Bronchial epithelial cell (primary cell): ENCODE data around the gene TMEM41B. TPM values are rescaled to one million over a fixed set of nuclear protein-coding genes. Genes with fewer than 3 reads are reported as not detected.

Experiments used
- DNase-seq: peaks from one replicate; pipeline ENCODE4 v3.0.0-alpha.2; 2010; ENCODE audit warnings: low read depth
- FAIRE-seq: peaks from 2 replicates; lab custom pipeline; 2011; peaks lifted over from hg19 to GRCh38; lab: Jason Lieb, UNC
- H3K27me3 ChIP-seq: 2 replicates; pipeline ENCODE4 v1.5.1; 2011; ENCODE audit warnings: low read length; ENCODE audit not compliant: control insufficient read depth, insufficient read depth
- H3K36me3 ChIP-seq: 2 replicates; pipeline ENCODE4 v1.5.1; 2011; ENCODE audit warnings: low read length; ENCODE audit not compliant: control insufficient read depth, insufficient read depth
- H3K4me3 ChIP-seq: 2 replicates; pipeline ENCODE4 v1.5.1; 2011; ENCODE audit warnings: mild to moderate bottlenecking, low read depth, low read length, control low read depth
- total RNA-seq: library from RNA; depleted of rRNA; stranded (reverse); fragments of >200 nt; gene quantifications from 2 replicates; pipeline ENCODE4 v1.2.1, GENCODE V29; 2014
- TF ChIP-seq, protein P1 (sequence below): IDR thresholded peaks from 2 replicates; pipeline ENCODE4 v1.5.1; 2011; ENCODE audit warnings: mild to moderate bottlenecking, moderate library complexity, low read length, control low read depth, inconsistent platforms; ENCODE audit not compliant: insufficient read depth, severe bottlenecking

TMEM41B gene
- total RNA-seq, 1 donor from 2014 or later, result 49.2 TPM

DNA sequence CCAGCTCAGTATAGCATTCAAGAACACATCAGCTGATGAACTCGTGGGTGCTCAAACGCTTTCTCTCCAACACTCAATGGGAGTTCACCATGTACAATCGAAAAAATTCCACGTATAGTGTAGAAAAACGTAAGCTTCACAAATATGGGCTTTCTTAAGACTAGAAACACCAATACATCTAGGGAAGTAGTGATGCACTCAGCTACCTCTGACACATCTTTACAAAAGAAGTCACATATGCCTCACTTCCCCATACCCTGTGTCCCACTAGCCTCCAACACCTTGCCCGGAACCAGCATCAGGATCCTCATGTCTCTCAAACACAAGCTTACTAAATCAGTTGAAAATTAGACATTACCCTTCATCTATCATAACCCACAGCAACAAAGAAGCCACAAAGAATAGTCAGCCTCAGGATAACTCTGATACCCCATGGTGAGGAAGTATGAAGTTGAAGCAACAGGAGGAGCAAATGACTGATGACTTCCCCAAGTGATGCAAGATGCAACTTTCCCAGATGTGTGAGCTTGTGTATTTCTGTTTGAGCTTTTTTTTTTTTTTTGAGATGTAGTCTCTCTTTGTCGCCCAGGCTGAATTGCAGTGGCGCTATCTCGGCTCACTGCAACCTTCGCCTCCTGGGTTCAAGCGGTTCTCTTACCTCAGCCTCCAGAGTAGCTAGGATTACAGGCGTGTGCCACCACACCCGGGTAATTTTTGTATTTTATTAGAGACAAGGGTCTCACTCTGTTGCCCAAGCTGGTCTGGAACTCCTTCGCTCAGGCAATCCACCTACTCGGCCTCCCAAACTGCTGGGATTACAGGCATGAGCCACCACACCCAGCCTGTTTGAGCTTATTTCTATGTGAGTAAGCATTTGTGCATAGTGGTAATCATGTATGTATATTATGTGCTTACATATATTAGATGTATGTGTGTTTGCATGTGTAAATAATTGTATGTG lies 40.7 kb downstream of the TMEM41B start:
- H3K27me3 ChIP-seq, result no peaks in the 10 kb centered on the region
- DNase-seq (peak; percentile 42), FAIRE-seq (no peak)
- H3K36me3 ChIP-seq, result no peaks in the 10 kb centered on the region
- TF ChIP-seq, protein P1, sequence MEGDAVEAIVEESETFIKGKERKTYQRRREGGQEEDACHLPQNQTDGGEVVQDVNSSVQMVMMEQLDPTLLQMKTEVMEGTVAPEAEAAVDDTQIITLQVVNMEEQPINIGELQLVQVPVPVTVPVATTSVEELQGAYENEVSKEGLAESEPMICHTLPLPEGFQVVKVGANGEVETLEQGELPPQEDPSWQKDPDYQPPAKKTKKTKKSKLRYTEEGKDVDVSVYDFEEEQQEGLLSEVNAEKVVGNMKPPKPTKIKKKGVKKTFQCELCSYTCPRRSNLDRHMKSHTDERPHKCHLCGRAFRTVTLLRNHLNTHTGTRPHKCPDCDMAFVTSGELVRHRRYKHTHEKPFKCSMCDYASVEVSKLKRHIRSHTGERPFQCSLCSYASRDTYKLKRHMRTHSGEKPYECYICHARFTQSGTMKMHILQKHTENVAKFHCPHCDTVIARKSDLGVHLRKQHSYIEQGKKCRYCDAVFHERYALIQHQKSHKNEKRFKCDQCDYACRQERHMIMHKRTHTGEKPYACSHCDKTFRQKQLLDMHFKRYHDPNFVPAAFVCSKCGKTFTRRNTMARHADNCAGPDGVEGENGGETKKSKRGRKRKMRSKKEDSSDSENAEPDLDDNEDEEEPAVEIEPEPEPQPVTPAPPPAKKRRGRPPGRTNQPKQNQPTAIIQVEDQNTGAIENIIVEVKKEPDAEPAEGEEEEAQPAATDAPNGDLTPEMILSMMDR, result no peak
- no peak overlapping the region for H3K4me3 ChIP-seq

DNA sequence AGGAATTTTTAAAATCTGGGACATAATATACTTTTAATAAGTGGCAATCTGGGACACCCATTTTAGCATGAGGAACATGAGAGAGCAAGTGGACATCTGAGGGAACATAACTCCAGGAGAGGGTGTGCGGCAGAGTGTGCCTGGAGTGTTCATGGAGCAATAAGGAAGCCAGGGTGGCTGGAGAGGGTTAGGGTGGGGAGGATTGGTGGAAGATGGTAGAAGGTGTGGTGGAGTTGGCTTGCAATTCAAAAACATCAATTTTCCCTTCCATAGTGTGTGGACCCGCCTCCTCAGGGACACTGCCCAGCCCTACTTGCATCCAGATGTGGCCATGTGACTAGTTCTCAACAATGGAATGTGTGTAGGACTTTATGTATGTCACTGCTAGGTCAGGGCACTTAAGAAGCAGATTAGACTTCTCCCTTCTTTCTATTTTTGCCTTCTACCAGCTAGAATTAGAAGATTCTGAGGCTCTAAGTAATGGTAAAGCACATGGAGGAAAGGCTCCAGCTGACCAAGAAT lies 44.8 kb downstream of the TMEM41B start:
- TF ChIP-seq, protein P1, result no peak
- FAIRE-seq (no peak), DNase-seq (no peak)
- Histone ChIP-seq H3K27me3 (no peaks in the 10 kb centered on the region), H3K36me3 (no peaks in the 10 kb centered on the region), H3K4me3 (no peak overlapping the region)

DNA sequence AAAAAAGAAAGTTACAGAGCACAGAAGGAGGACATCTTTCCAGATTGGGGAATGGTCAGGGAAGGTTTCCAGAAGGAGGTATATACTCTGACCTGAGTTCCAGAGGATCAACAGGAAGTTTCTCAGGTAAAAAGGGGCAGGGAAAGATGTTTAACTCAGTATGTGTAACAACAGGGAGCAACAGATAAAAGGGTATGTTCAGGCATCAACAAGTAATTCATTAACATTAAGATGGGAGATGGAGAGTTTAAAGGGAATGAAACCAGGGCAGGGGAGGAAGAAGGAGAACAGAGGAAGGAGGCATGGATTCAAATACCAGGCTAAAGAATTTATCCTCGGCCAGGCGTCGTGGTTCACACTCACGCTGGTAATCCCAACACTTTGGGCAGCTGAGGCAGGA lies 46.7 kb downstream of the TMEM41B start:
- Histone ChIP-seq H3K27me3 (no peaks in the 10 kb centered on the region), H3K4me3 (no peak overlapping the region), H3K36me3 (no peaks in the 10 kb centered on the region)
- TF ChIP-seq, protein P1, result no peak
- DNase-seq (no peak), FAIRE-seq (no peak)

DNA sequence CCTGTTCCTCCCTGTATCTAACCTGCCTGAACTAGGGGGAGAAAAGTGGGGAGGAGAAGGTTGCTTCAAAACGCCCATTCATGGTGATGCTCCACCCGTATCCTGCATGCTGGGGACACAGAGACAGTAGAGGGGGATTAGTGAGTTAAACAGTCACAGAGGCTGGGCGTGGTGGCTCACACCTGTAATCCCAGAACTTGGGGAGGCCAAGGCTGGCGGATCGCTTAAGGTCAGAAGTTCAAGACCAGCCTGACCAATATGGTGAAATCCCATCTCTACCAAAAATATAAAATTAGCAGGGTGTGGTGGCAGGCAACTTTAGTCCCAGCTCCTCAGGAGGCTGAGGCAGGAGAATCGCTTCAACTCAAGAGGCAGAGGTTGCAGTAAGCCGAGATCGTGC lies 47.5 kb downstream of the TMEM41B start:
- TF ChIP-seq, protein P1, result no peak
- Histone ChIP-seq H3K27me3 (no peaks in the 10 kb centered on the region), H3K4me3 (no peak overlapping the region), H3K36me3 (no peaks in the 10 kb centered on the region)
- DNase-seq (no peak), FAIRE-seq (no peak)

DNA sequence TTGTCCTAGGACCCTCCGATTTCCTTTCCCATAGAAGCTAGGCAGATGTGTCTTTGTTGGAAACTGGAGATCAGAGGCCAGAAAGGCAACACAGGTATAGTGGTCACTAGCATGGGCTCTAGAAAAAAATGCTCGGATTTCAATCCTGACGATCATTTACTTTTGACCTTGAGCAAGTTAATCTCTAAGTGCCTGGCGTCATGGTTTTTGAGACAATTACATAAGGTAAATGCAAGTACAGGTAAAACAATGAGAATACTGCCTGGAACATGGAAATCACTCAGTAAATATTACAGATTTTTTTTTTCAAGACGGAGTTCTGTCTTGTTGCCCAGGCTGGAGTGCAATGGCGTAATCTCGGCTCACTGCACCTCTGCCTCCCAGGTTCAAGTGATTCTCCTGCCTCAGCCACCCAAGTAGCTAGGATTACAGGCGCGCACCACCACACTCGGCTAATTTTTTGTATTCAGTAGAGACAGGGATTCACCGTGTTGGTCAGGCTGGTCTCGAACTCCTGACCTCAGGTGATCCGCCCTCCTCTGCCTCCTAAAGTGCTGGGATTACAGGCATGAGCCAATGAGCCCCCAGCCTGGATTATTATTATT lies 48.2 kb downstream of the TMEM41B start:
- no peak for FAIRE-seq
- TF ChIP-seq, protein P1, result no peak

More for the DNA sequence above, 48.2 kb downstream of the TMEM41B start:
- Histone ChIP-seq H3K4me3 (no peak overlapping the region), H3K27me3 (no peaks in the 10 kb centered on the region), H3K36me3 (no peaks in the 10 kb centered on the region)
- DNase-seq, result no peak
